K562 (cell line): ENCODE data around the gene FMNL2. TPM values are rescaled to one million over a fixed set of nuclear protein-coding genes. Genes with fewer than 3 reads are reported as not detected.

ENCODE experiments used
- ATAC-seq: fragments of 200-7000 bp; cut with Tn5 transposase; 3 replicates; pipeline ENCODE4 v1.9.1; 2020; ENCODE audit warnings: moderate library complexity
- BruUV-seq: library from RNA; stranded (reverse); fragments of 400-500 nt; replicated peaks from 2 replicates; lab custom pipeline; 2021; lab: Mats Ljungman, UMichigan
- CTCF ChIA-PET: fragments of 300-600 bp; formaldehyde crosslinking; extraction: SDS; loops from one replicate; lab custom pipeline; 2021; ENCODE audit warnings: low intra/inter-chr PET ratio; lab: Yijun Ruan, JAX
- POLR2A ChIA-PET: fragments of 300-600, 350-650 bp; sonication (Branson Sonifier 250); formaldehyde crosslinking; extraction: SDS; loops from one replicate; lab custom pipeline; 2021; ENCODE audit warnings: antibody characterized with exemption, inconsistent platforms; lab: Yijun Ruan, JAX
- DNase-seq, 4 experiments: peaks; one replicate each; pipeline versions ENCODE4 v3.0.0 to v3.0.0-alpha.2; 2011 to 2018; ENCODE audit warnings: low spot score in 3 of 4, mixed read lengths in 3 of 4; ENCODE audit errors: extremely low read depth in 1 of 4
- FAIRE-seq: peaks from 2 replicates; lab custom pipeline; 2011; peaks lifted over from hg19 to GRCh38; lab: Jason Lieb, UNC
- H2AFZ ChIP-seq: 2 replicates; pipeline ENCODE4 v1.6.0; 2011; ENCODE audit warnings: low read depth, low read length, control low read depth, inconsistent platforms
- H3K27ac ChIP-seq: fragments of 200-600 bp; 3 replicates; pipeline ENCODE4 v1.8.0; 2011; ENCODE audit warnings: low read depth, mild to moderate bottlenecking, control low read depth, inconsistent platforms, low read length, moderate library complexity, mixed read lengths; ENCODE audit errors: extremely low read depth
- H3K27me3 ChIP-seq, 2 experiments: fragments of 300-600 bp in 1 of 2; 2 replicates in 1 of 2; 3 replicates in 1 of 2; pipeline versions ENCODE4 v1.6.0 to v1.8.0; 2011; ENCODE audit warnings: inconsistent platforms in 2 of 2, low read length in 2 of 2, mild to moderate bottlenecking in 1 of 2, mixed read lengths in 1 of 2, moderate library complexity in 1 of 2; ENCODE audit not compliant: control insufficient read depth in 2 of 2, insufficient read depth in 2 of 2
- H3K36me3 ChIP-seq: fragments of 300-600 bp; 3 replicates; pipeline ENCODE4 v1.8.0; 2011; ENCODE audit warnings: mild to moderate bottlenecking, low read length, inconsistent platforms; ENCODE audit not compliant: control insufficient read depth, insufficient read depth
- H3K4me1 ChIP-seq, 2 experiments: fragments of 200-600 bp in 1 of 2; replicated peaks in 1 of 2; 2 replicates in 1 of 2; 3 replicates in 1 of 2; pipeline versions ENCODE4 v1.5.1 to v1.8.0; 2011; ENCODE audit warnings: inconsistent platforms in 2 of 2, low read length in 2 of 2, mild to moderate bottlenecking in 1 of 2, mixed read lengths in 1 of 2, moderate library complexity in 1 of 2; ENCODE audit not compliant: control insufficient read depth in 2 of 2, insufficient read depth in 2 of 2
- H3K4me2 ChIP-seq: 2 replicates; pipeline ENCODE4 v1.6.1; 2011; ENCODE audit warnings: low read length, control low read depth, inconsistent platforms, mixed read lengths; ENCODE audit not compliant: insufficient read depth
- H3K4me3 ChIP-seq: fragments of 200-600 bp; sonication (generic), shearing (Covaris generic); 2 replicates; pipeline ENCODE4 v1.5.1; 2016; ENCODE audit warnings: control low read depth, inconsistent platforms
- H3K79me2 ChIP-seq: fragments of 200-600 bp; 3 replicates; pipeline ENCODE4 v1.8.0; 2011; ENCODE audit warnings: low read length, inconsistent platforms; ENCODE audit not compliant: control insufficient read depth, insufficient read depth
- H3K9ac ChIP-seq, 2 experiments: 2 replicates each; pipeline versions ENCODE4 v1.6.0 to v1.6.1; 2011; ENCODE audit warnings: low read depth in 2 of 2, low read length in 2 of 2, control low read depth in 1 of 2, inconsistent platforms in 1 of 2, mild to moderate bottlenecking in 1 of 2, mixed read lengths in 1 of 2; ENCODE audit not compliant: insufficient read depth in 1 of 2
- H3K9me1 ChIP-seq: one replicate; pipeline ENCODE4 v1.6.0; 2011; ENCODE audit warnings: inconsistent platforms, mild to moderate bottlenecking, low read length, moderate library complexity; ENCODE audit not compliant: control insufficient read depth, insufficient read depth
- H3K9me3 ChIP-seq: replicated peaks from 2 replicates; pipeline ENCODE4 v1.5.1; 2011; ENCODE audit warnings: low read depth, low read length, inconsistent platforms; ENCODE audit not compliant: control insufficient read depth, insufficient read depth
- H4K20me1 ChIP-seq: replicated peaks from 2 replicates; pipeline ENCODE4 v1.6.1; 2011; ENCODE audit warnings: low read length, inconsistent platforms, mixed read lengths; ENCODE audit not compliant: control insufficient read depth, insufficient read depth
- NR2C2 ChIP-seq, 2 experiments: fragments of 200-800 bp in 1 of 2; sonication (Bioruptor generic) in 1 of 2; sonication (generic) in 1 of 2; formaldehyde crosslinking in 1 of 2; IDR thresholded peaks; 2 replicates each; pipeline versions ENCODE4 v1.6.1 to v1.8.0; 2016 to 2022; ENCODE audit warnings: mild to moderate bottlenecking in 1 of 2, missing compliant biosample characterization in 1 of 2, missing genetic modification characterization in 1 of 2, missing genetic modification reagents in 1 of 2
- POU5F1 ChIP-seq: fragments of 150-350 bp; IDR thresholded peaks from 2 replicates; pipeline ENCODE4 v1.6.1; 2014; ENCODE audit warnings: borderline replicate concordance, low read length, low read depth, mild to moderate bottlenecking; ENCODE audit not compliant: partially characterized antibody
- RBFOX2 ChIP-seq: fragments of 200-400 bp; formaldehyde crosslinking; IDR thresholded peaks from 2 replicates; pipeline ENCODE4 v1.6.1; 2017; ENCODE audit warnings: low read depth, mild to moderate bottlenecking, low read length, moderate library complexity
- SAFB ChIP-seq: fragments of 200-400 bp; formaldehyde crosslinking; IDR thresholded peaks from 2 replicates; pipeline ENCODE4 v1.6.1; 2017; ENCODE audit warnings: low read depth, low read length, borderline replicate concordance
- TARDBP ChIP-seq: fragments of 450-650 bp; IDR thresholded peaks from 2 replicates; pipeline ENCODE4 v1.6.1; 2016
- TCF3 ChIP-seq: sonication (generic); formaldehyde crosslinking; IDR thresholded peaks from 2 replicates; pipeline ENCODE4 v1.4.0; 2020; ENCODE audit warnings: mild to moderate bottlenecking, missing genetic modification reagents
- ZNF232 ChIP-seq: sonication (generic); formaldehyde crosslinking; IDR thresholded peaks from 2 replicates; pipeline ENCODE4 v1.8.0; 2022; ENCODE audit warnings: mild to moderate bottlenecking, missing genetic modification reagents
- WGBS: fragments of 100-300 bp; shearing (Covaris generic); methylation state at CpG from one replicate; pipeline ENCODE4 v1.1.6; 2016; ENCODE audit warnings: low coverage, mixed read lengths; ENCODE audit not compliant: insufficient coverage; ENCODE audit errors: missing lambda C conversion rate; 5-methylcytosine and 5-hydroxymethylcytosine counted together
- in situ Hi-C: fragments of 300-500 bp; cut with MboI; formaldehyde crosslinking; loops from 4 replicates; pipeline ENCODE4 v1.15.0; 2018; ENCODE audit warnings: inconsistent platforms, mixed read lengths
- intact Hi-C: fragments of 100-400 bp; cut with micrococcal nuclease; formaldehyde crosslinking; loops from 2 replicates; pipeline ENCODE4 v1.14.2; 2022
- polyA plus RNA-seq, 8 experiments: library from polyadenylated mRNA; depleted of rRNA in 4 of 8; stranded (reverse) in 5 of 8; unstranded in 3 of 8; fragments of >200 nt; fragmentation: Nextera tagmentation in 2 of 8; fragmentation: Illumina TruSeq in 1 of 8; extraction: Ambion mirVana in 2 of 8; extraction: Trizol in 1 of 8; gene quantifications; 2 replicates each; pipeline versions ENCODE4 v1.2.1 to v1.2.3, GENCODE V29; 2011 to 2014; ENCODE audit warnings: inconsistent platforms in 1 of 8, missing spikeins in 1 of 8
- total RNA-seq, 7 experiments: library from RNA; depleted of rRNA in 6 of 7; stranded (reverse); fragments of >200 nt in 6 of 7; fragmentation: Illumina TruSeq in 2 of 7; extraction: Trizol in 2 of 7; gene quantifications; 2 replicates each; pipeline versions ENCODE4 v1.2.1 to v1.2.3, GENCODE V29; 2011 to 2021; ENCODE audit warnings: low replicate concordance in 1 of 7
- TF ChIP-seq, protein P1 (sequence below): fragments of 250-450 bp; sonication (Bioruptor Pico); IDR thresholded peaks from 2 replicates; pipeline ENCODE4 v1.8.0; 2021; ENCODE audit warnings: moderate library complexity, mild to moderate bottlenecking, inconsistent platforms

The FMNL2 gene
- total and polyA plus RNA-seq, 9 of the 15 experiments (the other 6 are each of a cell fraction or from before 2014, with no cell fraction given), result 0.15 to 0.49 (median 0.24) TPM; not detected in 1

DNA sequence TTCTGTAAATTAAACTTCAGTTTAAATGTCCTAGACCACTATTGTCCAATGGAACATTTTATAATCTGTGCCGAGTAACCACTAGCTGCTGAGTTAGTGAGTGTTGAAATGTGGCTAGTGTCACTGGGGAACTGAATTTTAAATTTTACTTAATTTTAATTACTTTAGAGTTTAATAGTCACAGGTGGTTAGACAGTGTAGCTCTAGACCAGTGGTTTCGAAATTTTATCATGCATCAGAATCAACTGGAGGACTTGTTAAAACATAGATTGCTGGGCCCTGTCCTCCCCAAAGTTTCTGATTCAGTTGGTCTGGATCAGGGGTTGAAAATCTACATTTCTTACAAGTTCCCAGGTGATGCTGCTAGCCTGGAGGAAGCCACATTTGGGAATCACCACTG lies 110.4 kb downstream of the FMNL2 start (continued):
- TF ChIP-seq, protein P1, sequence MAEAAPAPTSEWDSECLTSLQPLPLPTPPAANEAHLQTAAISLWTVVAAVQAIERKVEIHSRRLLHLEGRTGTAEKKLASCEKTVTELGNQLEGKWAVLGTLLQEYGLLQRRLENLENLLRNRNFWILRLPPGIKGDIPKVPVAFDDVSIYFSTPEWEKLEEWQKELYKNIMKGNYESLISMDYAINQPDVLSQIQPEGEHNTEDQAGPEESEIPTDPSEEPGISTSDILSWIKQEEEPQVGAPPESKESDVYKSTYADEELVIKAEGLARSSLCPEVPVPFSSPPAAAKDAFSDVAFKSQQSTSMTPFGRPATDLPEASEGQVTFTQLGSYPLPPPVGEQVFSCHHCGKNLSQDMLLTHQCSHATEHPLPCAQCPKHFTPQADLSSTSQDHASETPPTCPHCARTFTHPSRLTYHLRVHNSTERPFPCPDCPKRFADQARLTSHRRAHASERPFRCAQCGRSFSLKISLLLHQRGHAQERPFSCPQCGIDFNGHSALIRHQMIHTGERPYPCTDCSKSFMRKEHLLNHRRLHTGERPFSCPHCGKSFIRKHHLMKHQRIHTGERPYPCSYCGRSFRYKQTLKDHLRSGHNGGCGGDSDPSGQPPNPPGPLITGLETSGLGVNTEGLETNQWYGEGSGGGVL (CRISPR knock-in tag), result no peak

DNA sequence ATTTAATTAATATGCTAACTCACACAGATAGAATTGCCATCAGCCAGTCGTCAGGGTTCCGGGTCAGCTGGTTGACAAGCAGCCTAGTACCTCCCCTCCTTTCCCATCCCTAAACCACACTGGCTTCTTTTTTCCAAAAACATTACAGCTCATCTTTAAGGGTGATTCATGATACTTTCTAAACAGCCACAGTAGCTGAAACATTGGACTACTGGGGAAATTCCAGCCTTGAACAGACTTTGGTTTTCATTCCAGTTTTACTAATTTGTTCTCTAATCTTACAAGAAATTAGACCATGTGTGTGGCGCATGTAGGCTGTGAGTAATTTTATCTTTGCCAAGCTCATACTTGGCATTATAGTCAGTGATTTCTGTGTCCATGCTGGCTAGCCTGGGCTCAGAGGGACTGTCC lies 110.8 kb downstream of the FMNL2 start:
- 0% methylated on average over 3 of the region's 3 CpGs for WGBS
- H3K4me2 ChIP-seq, result no peak overlapping the region
- POLR2A ChIA-PET, result no interaction called here

More for the DNA sequence above, 110.8 kb downstream of the FMNL2 start:
- intact Hi-C loops, result no loop called here
- no peak overlapping the region for H3K9ac ChIP-seq
- no peak for DNase-seq
- TF ChIP-seq TCF3 (CRISPR knock-in tag) (no peak), RBFOX2 (no peak), TARDBP (no peak), POU5F1 (no peak), NR2C2 (CRISPR knock-in tag; IDR thresholded peaks at IDR 0.05) (no peak), NR2C2 (tag; IDR thresholded peaks at IDR 0.05) (no peak), SAFB (no peak), ZNF232 (CRISPR knock-in tag) (no peak)
- TF ChIP-seq, all 486 proteins: peak for 0
- Histone ChIP-seq H4K20me1 (no peaks in the 10 kb centered on the region), H3K36me3 (no peaks in the 10 kb centered on the region), H2AFZ (no peak overlapping the region), H3K4me1 (no peaks in the 10 kb centered on the region), H3K27ac (no peak overlapping the region), H3K27me3 (peaks cover 2 to 13% of the 10 kb centered on the region in 2 experiments; a peak in 3 of 5 replicates), H3K79me2 (no peaks in the 10 kb centered on the region), H3K9me1 (no peaks in the 10 kb centered on the region), H3K9me3 (no peaks in the 10 kb centered on the region), H3K4me3 (no peak overlapping the region)
- BruUV-seq, result no TSS peak
- in situ Hi-C loops, result no loop called here
- no peak for ATAC-seq
- CTCF ChIA-PET, result no interaction called here
- FAIRE-seq, result no peak
